ENCODE data around the gene DUOXA1.

Gene DUOXA1

GRCh38 chr15:45095661-45096060 is 34.0 kb downstream of the DUOXA1 start:
- Histone ChIP-seq H4K20me1 (ENCODE audit: insufficient read depth, low read length) (no peaks in the 10 kb centered on the region), H3K9me3 (ENCODE audit: insufficient read depth, low read length, severe bottlenecking) (no peaks in the 10 kb centered on the region), H3K27me3 (ENCODE audit: insufficient read depth, low read length, poor library complexity) (peaks cover 9% of the 10 kb centered on the region), H3K36me3 (ENCODE audit: insufficient read depth, low read length) (no peaks in the 10 kb centered on the region), H2AFZ (ENCODE audit: low read depth, low read length) (no peak overlapping the region), H3K9ac (ENCODE audit: low read depth, low read length) (no peak overlapping the region), H3K27ac (ENCODE audit: low read length) (no peak overlapping the region), H3K79me2 (ENCODE audit: insufficient read depth, low read length) (no peaks in the 10 kb centered on the region), H3K4me1 (ENCODE audit: insufficient read depth, low read length) (no peaks in the 10 kb centered on the region), H3K4me2 (ENCODE audit: insufficient read depth, low read length) (no peak overlapping the region), H3K4me3 (ENCODE audit: low read depth in 1 of 2, low read length in 2 of 2) (no peak overlapping the region)
- ATAC-seq (ENCODE audit: insufficient read depth, low read depth) (no peak), DNase-seq (no peak)
- TF ChIP-seq CTCF (IDR thresholded peaks at IDR 0.05; ENCODE audit: borderline replicate concordance, extremely low read depth, low read length, poor library complexity, severe bottlenecking): no peak
- TF ChIP-seq EZH2 (IDR thresholded peaks at IDR 0.05; ENCODE audit: borderline replicate concordance, low read depth, low read length, severe bottlenecking): no peak

GRCh38 chr15:45094358-45094730 is 35.3 kb downstream of the DUOXA1 start:
- DNase-seq: no peak
- no peak overlapping the region for H3K27ac ChIP-seq (ENCODE audit: low read length)
- H3K4me3 ChIP-seq (ENCODE audit: low read depth in 1 of 2, low read length in 2 of 2): no peak overlapping the region
- no peak overlapping the region for H2AFZ ChIP-seq (ENCODE audit: low read depth, low read length)
- H3K4me2 ChIP-seq (ENCODE audit: insufficient read depth, low read length): no peak overlapping the region
- H3K79me2 ChIP-seq (ENCODE audit: insufficient read depth, low read length): no peaks in the 10 kb centered on the region
- ATAC-seq (ENCODE audit: insufficient read depth, low read depth): no peak
- no peaks in the 10 kb centered on the region for H3K4me1 ChIP-seq (ENCODE audit: insufficient read depth, low read length)
- no peak overlapping the region for H3K9ac ChIP-seq (ENCODE audit: low read depth, low read length)
- H3K9me3 ChIP-seq (ENCODE audit: insufficient read depth, low read length, severe bottlenecking): no peaks in the 10 kb centered on the region
- no peaks in the 10 kb centered on the region for H4K20me1 ChIP-seq (ENCODE audit: insufficient read depth, low read length)
- peaks cover 9% of the 10 kb centered on the region for H3K27me3 ChIP-seq (ENCODE audit: insufficient read depth, low read length, poor library complexity)
- H3K36me3 ChIP-seq (ENCODE audit: insufficient read depth, low read length): no peaks in the 10 kb centered on the region
- TF ChIP-seq CTCF (IDR thresholded peaks at IDR 0.05; ENCODE audit: borderline replicate concordance, extremely low read depth, low read length, poor library complexity, severe bottlenecking) (no peak), EZH2 (IDR thresholded peaks at IDR 0.05; ENCODE audit: borderline replicate concordance, low read depth, low read length, severe bottlenecking) (no peak)

GRCh38 chr15:45093622-45094357 is 35.9 kb downstream of the DUOXA1 start:
- H3K4me3 ChIP-seq (ENCODE audit: low read depth in 1 of 2, low read length in 2 of 2): no peak overlapping the region
- no peak for ATAC-seq (ENCODE audit: insufficient read depth, low read depth)
- H3K36me3 ChIP-seq (ENCODE audit: insufficient read depth, low read length): no peaks in the 10 kb centered on the region
- H3K4me2 ChIP-seq (ENCODE audit: insufficient read depth, low read length): no peak overlapping the region
- H3K79me2 ChIP-seq (ENCODE audit: insufficient read depth, low read length): no peaks in the 10 kb centered on the region
- DNase-seq: no peak
- no peaks in the 10 kb centered on the region for H4K20me1 ChIP-seq (ENCODE audit: insufficient read depth, low read length)
- H3K27me3 ChIP-seq (ENCODE audit: insufficient read depth, low read length, poor library complexity): peaks cover 12% of the 10 kb centered on the region
- TF ChIP-seq CTCF (IDR thresholded peaks at IDR 0.05; ENCODE audit: borderline replicate concordance, extremely low read depth, low read length, poor library complexity, severe bottlenecking) (no peak), EZH2 (IDR thresholded peaks at IDR 0.05; ENCODE audit: borderline replicate concordance, low read depth, low read length, severe bottlenecking) (no peak)
- H3K9me3 ChIP-seq (ENCODE audit: insufficient read depth, low read length, severe bottlenecking): no peaks in the 10 kb centered on the region
- H3K27ac ChIP-seq (ENCODE audit: low read length): no peak overlapping the region
- H3K4me1 ChIP-seq (ENCODE audit: insufficient read depth, low read length): no peaks in the 10 kb centered on the region
- H2AFZ ChIP-seq (ENCODE audit: low read depth, low read length): no peak overlapping the region
- H3K9ac ChIP-seq (ENCODE audit: low read depth, low read length): no peak overlapping the region

All from DND-41 (cell line).